GM06990 (cell line): ENCODE results near the gene WHRN.
A peak's percentile ranks its signal among the peaks of the same experiment; 100 is the strongest.

Source experiments
- DNase-seq: peaks from one replicate; pipeline ENCODE4 v3.0.0-alpha.2; 2011; ENCODE audit not compliant: insufficient read length; ENCODE audit errors: extremely low read depth
- H3K27me3 ChIP-seq: replicated peaks from 2 replicates; pipeline ENCODE4 v1.6.0; 2011; ENCODE audit warnings: low read length; ENCODE audit not compliant: control insufficient read depth, insufficient read depth
- H3K36me3 ChIP-seq: 2 replicates; pipeline ENCODE4 v1.5.1; 2011; ENCODE audit warnings: low read length; ENCODE audit not compliant: control insufficient read depth, insufficient read depth
- H3K4me3 ChIP-seq: replicated peaks from 2 replicates; pipeline ENCODE4 v1.5.1; 2011; ENCODE audit warnings: low read depth, mild to moderate bottlenecking, control low read depth, low read length
- TF ChIP-seq, protein P1 (sequence below): IDR thresholded peaks from 2 replicates; pipeline ENCODE4 v1.5.1; 2011; ENCODE audit warnings: low read length, control low read depth, mild to moderate bottlenecking, inconsistent platforms; ENCODE audit not compliant: insufficient read depth, poor library complexity, severe bottlenecking

The WHRN gene

GRCh38 chr9:114452219-114453165 is 52.8 kb downstream of the WHRN start:
- H3K27me3 ChIP-seq = no peaks in the 10 kb centered on the region; the same call in 1 of the 2 replicates
- peak; percentile 45 for DNase-seq
- TF ChIP-seq, protein P1, sequence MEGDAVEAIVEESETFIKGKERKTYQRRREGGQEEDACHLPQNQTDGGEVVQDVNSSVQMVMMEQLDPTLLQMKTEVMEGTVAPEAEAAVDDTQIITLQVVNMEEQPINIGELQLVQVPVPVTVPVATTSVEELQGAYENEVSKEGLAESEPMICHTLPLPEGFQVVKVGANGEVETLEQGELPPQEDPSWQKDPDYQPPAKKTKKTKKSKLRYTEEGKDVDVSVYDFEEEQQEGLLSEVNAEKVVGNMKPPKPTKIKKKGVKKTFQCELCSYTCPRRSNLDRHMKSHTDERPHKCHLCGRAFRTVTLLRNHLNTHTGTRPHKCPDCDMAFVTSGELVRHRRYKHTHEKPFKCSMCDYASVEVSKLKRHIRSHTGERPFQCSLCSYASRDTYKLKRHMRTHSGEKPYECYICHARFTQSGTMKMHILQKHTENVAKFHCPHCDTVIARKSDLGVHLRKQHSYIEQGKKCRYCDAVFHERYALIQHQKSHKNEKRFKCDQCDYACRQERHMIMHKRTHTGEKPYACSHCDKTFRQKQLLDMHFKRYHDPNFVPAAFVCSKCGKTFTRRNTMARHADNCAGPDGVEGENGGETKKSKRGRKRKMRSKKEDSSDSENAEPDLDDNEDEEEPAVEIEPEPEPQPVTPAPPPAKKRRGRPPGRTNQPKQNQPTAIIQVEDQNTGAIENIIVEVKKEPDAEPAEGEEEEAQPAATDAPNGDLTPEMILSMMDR = no peak
- H3K4me3 ChIP-seq = no peak overlapping the region
- H3K36me3 ChIP-seq = no peaks in the 10 kb centered on the region

DNA sequence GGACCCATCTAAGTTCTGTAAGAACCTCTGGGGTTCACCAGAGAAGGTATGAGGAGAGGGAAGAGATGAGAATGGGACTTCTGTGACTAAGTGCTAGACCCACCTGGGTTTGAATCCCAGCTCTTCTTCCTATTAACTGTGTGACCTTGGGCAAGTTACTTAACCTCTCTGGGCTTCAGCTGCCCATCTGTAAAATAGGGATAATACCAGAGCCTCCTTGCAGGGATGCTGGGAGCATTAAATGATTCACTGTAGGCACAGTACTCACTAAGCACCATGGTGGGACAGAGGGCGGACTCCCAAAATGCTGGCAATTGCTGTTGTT is 53.6 kb downstream of the WHRN start:
- H3K27me3 ChIP-seq = no peaks in the 10 kb centered on the region; the same call in 1 of the 2 replicates
- TF ChIP-seq, protein P1 = no peak
- no peak overlapping the region for H3K4me3 ChIP-seq
- H3K36me3 ChIP-seq = no peaks in the 10 kb centered on the region
- no peak for DNase-seq

- Histone ChIP-seq H3K36me3 (no peaks in the 10 kb centered on the region), H3K4me3 (no peak overlapping the region), H3K27me3 (no peaks in the 10 kb centered on the region; the same call in 1 of the 2 replicates)
- DNase-seq = no peak
- TF ChIP-seq, protein P1 = no peak
Measured at GRCh38 chr9:114450833-114451706, 54.2 kb downstream of the WHRN start.

GRCh38 chr9:114450181-114450580 is 55.1 kb downstream of the WHRN start:
- Histone ChIP-seq H3K36me3 (no peaks in the 10 kb centered on the region), H3K27me3 (no peaks in the 10 kb centered on the region; the same call in 1 of the 2 replicates), H3K4me3 (no peak overlapping the region)
- DNase-seq = no peak
- TF ChIP-seq, protein P1 = no peak

GRCh38 chr9:114449236-114449635 is 56.0 kb downstream of the WHRN start:
- TF ChIP-seq, protein P1 = no peak
- H3K36me3 ChIP-seq = no peaks in the 10 kb centered on the region
- no peaks in the 10 kb centered on the region; the same call in 1 of the 2 replicates for H3K27me3 ChIP-seq
- H3K4me3 ChIP-seq = no peak overlapping the region
- DNase-seq = no peak
